HG03064 (cell line): Measurements from ENCODE around the gene LAMA5.
A peak's percentile ranks its signal among the peaks of the same experiment; 100 is the strongest.

Source experiments
- ATAC-seq: cut with Tn5 transposase; IDR thresholded peaks from one replicate; pipeline ENCODE4 v1.9.1; 2021; ENCODE audit warnings: low read depth; ENCODE audit not compliant: unreplicated experiment

LAMA5 gene

DNA sequence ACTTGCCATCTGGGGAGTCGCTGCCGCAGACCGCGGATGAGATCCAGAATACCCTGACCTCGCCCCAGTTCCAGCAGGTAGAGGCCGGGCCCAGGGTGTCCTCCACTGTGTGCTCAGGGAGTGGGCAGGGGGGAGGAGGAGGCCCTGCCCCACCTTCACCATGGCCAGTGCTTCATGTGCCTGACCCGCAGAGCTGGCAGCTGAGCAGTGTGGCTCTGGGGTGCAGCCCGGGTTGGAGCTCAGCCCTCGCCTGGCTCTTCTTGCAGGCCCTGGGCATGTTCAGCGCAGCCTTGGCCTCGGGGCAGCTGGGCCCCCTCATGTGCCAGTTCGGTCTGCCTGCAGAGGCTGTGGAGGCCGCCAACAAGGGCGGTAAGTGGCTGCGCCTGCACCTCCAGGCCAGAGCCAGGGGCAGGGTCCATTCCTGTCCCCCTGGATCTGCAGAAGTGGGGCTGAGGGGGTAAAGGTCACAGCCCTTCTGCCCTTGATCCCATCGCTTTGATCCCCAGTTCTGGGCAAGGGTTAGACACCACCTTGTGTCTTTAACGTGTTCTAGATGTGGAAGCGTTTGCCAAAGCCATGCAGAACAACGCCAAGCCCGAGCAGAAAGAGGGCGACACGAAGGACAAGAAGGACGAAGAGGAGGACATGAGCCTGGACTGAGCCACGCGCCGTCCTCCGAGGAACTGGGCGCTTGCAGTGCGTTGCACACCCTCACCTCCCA is 58.9 kb downstream of the LAMA5 start:
- ATAC-seq: no peak

DNA sequence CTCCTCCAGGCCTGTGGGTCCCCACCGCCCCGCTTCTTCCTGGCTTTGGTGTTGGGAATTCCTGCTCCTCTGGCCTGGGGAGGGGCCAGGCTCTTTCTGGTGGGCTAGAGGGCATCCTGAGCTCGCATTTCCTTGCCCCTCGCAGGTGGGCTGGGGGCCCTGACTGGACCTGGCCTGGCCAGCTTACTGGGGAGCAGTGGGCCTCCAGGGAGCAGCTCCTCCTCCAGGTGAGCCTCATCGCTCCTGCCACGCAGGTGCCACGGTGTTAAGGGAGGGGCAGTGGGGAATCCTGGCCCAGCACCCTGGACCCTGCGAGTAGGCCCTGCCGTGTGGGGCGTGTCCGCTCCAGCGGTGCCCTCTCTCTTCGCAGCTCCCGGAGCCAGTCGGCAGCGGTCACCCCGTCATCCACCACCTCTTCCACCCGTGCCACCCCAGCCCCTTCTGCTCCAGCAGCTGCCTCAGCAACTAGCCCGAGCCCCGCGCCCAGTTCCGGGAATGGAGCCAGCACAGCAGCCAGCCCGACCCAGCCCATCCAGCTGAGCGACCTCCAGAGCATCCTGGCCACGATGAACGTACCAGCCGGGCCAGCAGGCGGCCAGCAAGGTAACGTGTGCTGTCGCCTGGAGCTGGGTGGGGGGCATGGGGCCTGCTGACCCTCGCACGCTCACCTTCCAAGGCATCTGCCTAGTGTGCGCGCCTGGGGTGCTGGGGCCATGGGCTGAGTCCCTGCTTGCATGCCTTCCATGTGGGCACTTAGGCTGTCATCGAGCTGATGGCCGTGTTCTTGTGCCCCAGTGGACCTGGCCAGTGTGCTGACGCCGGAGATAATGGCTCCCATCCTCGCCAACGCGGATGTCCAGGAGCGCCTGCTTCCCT is 59.6 kb downstream of the LAMA5 start:
- ATAC-seq: no peak

DNA sequence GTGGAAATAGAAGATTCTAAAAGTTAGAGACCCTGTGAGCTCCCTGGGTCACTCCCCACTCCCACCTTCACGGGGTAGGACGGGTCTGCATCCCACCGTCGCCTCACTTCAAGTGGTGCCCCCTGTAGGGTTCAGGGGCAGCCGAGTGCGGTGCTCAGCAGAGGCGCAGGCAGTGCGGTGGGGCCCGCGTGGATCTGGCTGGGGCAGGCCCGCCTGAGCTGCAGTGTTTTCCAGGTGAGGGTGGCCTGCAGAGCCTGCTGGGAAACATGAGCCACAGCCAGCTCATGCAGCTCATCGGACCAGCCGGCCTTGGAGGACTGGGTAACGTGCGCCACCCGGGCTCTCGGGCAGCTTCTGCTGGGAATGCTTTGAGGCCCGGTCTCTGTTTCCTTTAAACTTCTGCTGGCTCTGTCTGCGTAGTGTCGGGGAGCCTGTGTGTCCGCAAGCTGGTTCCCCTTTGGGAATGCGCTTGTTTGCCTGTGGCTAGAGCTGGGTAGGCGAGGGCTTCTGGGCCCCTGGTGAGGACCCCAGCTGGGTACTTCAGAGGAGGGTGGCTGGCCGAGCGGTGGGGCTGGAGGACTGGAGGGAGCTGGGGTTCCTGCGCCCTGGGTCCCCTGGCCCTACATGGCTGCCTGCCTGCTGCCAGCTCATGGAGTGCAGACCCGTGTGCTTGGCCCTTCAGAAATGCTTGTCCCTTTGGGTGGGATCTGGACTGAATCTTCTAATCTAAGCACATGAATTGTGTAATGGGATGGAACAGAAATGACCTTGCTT is 60.5 kb downstream of the LAMA5 start:
- ATAC-seq: no peak

DNA sequence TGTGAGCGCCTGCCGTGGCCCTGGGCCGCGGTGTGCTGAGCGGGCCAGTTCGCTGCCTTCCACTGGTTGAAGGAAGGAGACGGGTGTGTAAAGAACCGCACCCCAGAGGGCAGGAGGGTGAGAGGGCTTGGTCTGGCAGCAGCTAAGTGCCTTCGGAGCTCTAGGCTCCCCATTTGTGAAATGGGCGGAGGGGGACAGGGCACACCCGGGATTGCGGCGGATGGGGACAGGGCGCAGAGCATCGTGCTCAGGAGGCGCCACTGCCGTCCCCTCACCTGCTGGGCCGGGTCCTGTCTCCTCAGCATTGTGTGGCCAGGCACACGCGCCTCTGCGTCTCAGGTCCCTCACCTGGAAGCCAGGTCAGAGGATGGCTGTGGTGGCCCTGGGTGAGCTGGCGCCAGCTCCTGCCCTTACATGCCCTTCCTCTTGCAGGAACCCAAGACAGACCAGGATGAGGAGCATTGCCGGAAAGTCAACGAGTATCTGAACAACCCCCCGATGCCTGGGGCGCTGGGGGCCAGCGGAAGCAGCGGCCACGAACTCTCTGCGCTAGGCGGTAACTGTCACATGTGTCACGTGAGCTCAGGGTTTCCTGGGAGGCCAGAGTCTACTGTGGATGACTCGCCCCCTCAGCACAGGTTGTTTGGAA is 61.2 kb downstream of the LAMA5 start:
- no peak for ATAC-seq

DNA sequence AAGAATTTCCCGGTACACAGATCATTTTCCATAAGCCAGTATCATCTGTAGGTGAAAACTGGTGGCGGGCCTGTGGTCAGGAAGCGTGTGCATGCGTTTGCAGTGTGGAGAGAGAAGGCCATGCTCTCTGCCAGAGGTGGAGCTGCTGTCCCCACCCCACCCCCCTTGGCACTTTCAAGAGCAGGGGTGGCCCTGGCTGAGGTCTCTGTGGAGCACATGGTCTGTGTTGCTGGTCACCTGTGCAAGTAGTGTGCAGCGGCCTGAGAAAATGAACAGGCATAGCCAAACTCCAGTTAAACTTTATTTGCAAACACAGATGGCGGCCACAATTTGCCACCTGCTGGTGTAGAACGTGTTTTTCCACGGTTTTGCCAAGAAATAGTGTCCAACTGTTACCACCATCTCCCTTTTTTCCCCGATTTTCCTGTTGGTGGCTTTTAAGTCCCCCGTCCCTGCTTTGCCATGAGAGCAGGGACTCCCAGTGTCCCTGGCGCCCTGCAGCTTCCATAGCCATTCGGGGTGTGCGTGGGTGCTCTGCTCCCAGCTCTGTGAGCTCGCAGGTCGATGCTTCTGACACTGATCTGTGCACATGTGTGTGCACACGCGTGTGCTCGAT is 61.9 kb downstream of the LAMA5 start:
- no peak for ATAC-seq

DNA sequence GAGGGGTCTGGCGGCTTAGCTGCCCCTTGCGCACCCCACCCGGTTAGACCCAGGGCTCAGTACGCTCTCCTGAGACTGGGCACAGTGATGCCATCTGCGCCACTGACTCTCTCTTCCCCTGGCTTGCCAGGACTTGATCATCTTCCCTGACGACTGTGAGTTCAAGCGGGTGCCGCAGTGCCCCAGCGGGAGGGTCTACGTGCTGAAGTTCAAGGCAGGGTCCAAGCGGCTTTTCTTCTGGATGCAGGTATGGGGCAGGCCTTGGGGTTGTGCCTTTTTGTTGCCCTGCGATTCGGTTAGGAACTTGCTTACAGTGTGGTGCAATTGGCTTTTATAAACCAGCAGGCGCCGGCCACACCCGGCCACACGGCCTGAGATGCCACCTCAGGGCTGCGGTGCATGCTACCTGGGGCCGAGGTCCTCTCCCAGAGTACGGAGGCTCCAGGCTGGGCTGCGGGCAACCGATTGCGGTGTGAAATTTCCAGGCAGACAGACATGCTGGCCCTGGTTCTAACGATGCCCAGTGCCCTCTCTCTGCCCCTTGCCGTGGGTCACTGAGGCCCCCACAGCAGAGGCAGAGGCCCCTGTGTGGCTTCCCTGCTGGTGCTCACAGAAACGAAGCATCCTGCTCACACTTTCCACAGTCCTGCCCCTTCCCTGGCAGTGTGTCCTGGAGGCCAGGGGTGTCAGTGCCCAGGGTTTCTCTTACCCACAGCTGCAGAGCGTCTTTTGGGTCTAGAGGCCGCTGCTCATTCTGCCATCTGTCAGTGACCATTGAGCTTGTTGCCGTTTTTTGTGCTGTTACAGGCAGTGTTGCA is 62.6 kb downstream of the LAMA5 start:
- ATAC-seq: no peak

DNA sequence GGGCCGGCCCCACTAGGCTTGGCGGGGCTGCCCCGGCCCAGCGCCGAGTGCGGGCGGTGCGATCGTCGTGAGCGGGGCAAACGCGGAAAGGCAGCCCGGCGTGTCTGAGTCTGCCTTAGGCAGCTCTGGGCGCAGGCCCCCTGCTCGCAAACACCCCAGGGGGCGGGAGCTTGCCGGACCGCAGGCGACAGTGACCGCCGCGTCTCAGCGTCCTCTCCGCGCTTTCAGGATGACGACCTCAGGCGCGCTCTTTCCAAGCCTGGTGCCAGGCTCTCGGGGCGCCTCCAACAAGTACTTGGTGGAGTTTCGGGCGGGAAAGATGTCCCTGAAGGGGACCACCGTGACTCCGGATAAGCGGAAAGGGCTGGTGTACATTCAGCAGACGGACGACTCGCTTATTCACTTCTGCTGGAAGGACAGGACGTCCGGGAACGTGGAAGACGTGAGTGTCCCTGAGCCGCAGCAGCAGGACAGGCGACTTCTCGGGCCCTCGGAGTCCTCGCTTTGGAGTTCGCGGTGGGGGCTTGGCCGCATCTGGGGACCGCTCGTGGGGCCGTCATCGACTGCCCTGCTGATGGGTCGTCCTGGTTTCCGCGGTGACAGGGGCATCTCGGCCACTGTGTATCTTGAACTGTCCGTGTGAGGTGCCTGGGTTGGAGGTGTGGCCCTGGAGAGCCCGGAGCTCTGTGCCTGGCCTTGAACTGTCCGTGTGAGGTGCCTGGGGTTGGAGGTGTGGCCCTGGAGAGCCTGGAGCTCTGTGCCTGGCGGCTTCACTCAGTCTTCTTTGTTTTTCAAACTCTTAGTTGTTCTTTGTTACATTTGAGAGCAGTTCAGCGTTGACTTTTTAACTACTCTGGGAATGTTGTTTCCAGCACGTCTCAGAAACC is 63.5 kb downstream of the LAMA5 start:
- peak; percentile 17 for ATAC-seq

DNA sequence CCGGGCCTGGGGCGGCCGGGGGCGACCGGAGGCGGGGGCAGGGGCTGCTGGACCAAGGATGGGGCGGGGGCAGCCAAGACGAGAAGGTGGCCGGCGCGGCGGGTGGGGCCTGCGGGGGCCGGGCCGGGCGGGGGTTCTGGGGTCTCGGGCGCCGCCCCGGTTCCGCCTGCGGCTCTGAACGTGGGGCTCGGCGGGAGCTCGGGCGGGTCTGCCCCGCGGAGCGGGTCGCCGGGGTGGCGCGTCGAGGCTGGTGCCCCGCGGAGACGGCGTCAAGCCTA is 64.1 kb downstream of the LAMA5 start:
- ATAC-seq: no peak

DNA sequence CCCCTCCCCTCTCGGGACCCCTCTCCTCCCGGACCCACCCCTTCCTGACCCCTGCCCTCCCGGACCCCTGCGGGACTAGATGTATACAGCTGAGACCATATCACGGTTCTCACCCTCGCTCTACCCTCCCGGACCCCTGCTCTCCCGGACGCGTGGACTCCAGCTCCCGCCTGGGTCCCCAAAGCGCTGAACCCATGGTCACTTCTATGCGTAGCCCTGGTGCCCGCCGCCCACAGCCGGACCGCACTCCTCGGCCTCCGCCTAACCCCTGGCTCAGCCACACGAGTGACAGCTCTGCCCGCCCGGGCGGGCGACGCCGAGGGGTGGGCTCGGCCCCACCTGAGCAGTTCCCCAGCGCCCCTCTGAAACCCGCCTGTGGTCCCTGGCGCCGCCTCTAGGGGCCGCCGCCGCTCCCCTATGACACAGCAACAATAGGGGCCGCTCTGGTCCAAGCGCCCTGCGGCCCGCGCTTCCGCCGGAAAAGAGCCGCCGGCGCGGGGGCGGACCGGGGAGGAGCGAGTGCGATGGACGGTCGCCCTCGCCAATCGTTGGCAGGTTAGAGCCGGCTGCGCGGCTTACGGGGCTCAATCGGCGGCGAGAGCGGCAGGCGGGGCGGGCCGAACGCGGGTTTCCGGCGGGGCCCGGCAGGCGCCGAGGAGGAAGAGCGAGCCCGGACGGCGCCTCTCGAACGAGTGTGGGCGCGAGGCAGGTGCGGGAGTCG is 64.6 kb downstream of the LAMA5 start, which contains the start of gene ADRM1:
ADRM1 (plus strand) TSS at position 657 of the 721 bp plus-strand sequence. CDS start 572 bp downstream, outside the sequence.
- ATAC-seq: peak; percentile 85

DNA sequence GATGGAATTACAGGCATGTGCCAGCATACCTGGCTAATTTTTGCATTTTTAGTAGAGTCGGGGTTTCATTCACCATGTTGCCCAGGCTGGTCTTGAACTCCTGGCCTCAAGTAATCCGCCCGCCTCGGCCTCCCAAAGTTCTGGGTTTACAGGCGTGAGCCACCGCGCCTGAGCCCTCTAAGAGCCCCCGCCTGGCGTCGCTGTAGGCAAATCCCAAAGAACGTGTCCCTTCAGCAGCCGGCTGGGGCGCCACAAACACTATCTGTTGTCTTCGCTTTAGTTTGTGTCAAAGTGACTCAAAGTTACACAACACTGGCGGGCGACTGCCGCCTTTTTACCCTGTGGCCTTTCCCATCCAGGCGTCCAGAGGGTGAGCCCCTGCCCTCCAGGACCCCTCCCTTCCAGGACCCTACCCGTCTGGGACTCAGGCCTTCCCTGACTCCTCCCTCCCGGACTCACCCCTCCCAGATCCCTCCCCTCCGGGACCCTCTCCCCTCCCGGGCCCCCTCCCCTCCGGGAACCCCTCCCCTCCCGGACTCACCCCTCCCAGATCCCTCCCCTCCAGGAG is 65.3 kb downstream of the LAMA5 start:
- ATAC-seq: peak; percentile 21

DNA sequence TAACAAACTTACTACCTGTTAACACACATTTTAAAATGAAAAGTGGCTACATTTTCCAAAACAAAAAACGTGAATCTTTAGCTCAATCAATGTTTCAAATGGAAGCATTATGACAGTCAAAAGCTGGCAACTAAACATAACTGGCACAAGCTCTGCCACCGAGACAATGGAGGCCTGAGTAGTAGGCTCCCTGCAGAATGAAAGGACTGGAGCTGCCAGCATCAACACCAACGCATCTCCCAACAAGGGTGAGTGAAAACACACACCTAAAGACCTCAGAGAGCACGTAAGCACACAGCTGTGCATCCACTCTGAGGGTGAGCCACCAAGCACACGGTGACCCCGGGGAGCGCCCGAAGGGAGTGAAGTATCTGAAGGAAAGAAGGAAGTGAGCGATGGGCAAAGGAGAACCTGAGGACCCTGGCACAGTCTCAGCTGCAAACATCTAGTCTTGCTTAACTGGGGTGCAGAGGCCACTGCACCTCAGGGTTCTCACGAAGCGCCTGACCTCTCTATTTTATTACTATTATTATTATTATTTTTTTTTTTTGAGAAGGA is 65.9 kb downstream of the LAMA5 start:
- ATAC-seq: no peak

DNA sequence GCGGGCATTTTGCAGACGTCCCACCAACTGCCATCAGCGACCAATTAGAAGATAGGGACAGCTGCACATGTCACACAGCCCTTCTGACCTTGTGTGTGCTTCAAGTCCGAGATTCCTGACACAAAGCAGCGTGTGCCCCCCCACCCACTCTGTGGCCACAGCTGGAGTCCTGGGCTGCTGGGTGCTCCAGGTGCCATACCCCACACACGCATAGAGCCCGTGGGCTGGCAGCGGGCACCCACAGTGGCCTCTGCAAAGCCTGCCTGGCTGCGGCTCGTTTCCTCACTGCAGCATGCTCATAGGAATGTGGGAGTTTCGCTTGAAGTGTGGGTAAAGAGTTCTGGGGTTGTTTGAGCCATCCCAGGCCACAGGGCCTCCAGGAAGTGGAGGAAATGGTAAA is 66.8 kb downstream of the LAMA5 start:
- ATAC-seq: no peak

DNA sequence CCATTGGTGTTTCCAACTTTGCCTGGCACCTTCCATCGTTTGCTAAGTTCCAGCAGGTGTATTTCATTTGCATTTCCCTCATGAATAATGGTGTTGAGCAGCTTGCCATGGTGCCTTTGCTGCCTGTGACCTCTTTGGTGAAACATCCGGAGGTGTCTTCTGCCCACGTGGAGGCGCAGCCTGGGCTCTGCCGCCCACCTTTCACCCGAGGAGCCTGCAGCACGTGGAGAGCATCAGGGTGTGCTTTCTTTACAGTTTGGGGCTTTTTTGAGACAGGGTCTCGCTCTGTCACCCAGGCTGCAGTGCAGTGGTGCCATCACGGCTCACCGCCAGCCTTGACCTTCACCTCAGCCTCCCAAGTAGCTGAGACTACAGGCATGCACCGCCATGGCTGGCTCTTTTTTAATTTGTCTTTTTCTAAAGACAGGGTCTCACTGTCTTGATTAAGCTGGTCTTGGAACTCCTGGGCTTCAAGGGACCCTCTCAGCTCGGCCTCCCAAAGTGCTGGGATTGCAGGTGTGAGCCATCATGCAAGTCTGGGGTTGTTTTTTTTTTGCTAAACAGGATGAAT is 67.4 kb downstream of the LAMA5 start:
- ATAC-seq: no peak

DNA sequence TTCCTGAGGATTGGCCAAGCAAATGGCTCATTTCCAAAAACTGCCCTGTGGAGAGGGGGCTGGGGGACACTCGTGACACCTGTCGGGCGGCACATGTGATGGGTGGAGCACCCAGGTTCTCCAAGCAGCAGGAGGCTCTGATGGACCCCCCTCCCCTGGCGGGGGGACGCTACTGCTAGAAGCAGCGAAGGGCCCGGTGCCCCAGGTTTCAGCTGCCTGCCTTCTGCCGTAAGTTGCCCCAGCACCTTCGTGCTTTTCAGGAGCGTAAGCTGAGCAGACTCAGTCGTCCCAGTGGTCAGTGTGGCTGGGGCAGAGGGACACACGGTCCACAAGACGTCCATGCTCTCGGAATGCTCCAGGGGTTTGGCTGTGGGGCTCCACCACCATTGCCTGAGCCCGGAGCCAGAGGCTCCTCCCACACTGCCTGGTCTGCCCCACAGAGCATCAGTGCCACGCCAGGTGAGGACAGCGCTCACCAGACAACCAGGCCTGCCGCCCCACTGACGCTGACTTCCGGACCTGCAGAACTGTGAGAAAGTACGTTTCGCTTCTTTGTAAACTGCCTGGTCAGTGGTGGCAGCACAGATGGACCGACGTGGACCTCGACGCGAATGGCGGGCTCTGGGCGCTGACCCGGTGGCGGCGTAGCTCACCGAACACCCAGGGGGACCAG is 68.4 kb downstream of the LAMA5 start:
- no peak for ATAC-seq

DNA sequence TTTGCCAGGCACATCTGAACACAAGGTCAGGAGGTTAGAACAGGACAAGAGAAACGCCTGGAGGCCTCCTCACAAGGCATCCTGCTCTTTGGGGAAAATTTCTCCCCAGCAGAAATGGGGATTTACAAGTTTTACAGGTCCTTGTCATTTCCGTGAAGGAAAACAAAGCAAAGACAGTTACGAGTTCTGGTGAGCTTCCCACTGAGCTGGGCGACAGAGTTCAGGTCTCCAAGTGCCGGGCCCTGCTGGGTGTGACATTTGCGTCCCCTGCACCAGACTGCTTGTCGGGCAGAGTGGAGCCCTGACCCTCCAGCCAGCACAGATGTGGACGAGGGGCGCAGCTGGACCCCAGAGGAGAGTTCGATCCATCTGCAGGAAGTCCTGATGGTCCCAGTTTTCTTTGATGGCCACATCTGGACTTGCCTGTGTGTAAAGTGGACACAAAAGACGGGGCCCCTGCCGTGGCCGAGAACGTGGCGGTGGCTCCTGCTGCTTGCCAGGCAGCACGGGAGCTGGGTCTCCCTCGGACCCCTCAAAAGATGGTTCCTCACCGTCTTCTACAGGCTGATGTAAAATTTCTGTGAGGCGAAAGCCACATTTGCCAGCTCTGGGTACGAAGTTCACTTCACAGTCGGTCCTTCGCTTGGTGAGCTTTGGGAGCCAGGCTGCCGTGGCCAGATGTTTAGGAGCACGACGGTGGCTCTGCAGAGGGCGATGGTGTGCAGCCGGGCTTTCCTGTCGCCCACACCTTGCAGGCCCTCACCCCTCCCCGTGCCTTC is 69.5 kb downstream of the LAMA5 start:
- ATAC-seq: no peak
